ENCODE results near the gene AUTS2. TPM values are rescaled to one million over a fixed set of nuclear protein-coding genes. Genes with fewer than 3 reads are reported as not detected.

AUTS2 gene
- total and polyA plus RNA-seq, 2 experiments from 2014 or later = 32.0 to 91.0 TPM

DNA sequence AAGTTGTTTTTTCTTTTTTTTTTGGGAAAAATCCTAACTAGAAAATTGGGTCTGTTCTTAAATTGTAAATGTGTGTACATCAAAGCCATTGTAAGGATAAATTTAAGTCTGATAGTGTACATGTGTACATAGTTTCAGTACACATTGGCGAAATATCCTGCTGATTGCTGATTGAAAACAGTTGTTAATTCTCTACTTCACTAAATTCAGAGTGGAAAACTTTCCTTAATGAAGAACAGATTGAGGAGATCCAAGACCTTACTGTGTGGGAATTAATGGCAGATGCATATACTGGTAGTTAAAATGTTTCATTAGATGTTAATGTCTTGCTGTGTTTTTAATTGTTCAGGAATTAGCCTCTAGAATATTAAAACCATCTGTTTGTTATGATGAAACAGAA is 506.0 kb downstream of the AUTS2 start (continued):
- TF ChIP-seq, protein P1, sequence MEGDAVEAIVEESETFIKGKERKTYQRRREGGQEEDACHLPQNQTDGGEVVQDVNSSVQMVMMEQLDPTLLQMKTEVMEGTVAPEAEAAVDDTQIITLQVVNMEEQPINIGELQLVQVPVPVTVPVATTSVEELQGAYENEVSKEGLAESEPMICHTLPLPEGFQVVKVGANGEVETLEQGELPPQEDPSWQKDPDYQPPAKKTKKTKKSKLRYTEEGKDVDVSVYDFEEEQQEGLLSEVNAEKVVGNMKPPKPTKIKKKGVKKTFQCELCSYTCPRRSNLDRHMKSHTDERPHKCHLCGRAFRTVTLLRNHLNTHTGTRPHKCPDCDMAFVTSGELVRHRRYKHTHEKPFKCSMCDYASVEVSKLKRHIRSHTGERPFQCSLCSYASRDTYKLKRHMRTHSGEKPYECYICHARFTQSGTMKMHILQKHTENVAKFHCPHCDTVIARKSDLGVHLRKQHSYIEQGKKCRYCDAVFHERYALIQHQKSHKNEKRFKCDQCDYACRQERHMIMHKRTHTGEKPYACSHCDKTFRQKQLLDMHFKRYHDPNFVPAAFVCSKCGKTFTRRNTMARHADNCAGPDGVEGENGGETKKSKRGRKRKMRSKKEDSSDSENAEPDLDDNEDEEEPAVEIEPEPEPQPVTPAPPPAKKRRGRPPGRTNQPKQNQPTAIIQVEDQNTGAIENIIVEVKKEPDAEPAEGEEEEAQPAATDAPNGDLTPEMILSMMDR (conservative IDR thresholded peaks at IDR 0.05; ENCODE audit: low read depth in 2 of 2) = no peak
- no peak for TF ChIP-seq EZH2phosphoT487 (IDR thresholded peaks at IDR 0.05; ENCODE audit: unreplicated experiment)

DNA sequence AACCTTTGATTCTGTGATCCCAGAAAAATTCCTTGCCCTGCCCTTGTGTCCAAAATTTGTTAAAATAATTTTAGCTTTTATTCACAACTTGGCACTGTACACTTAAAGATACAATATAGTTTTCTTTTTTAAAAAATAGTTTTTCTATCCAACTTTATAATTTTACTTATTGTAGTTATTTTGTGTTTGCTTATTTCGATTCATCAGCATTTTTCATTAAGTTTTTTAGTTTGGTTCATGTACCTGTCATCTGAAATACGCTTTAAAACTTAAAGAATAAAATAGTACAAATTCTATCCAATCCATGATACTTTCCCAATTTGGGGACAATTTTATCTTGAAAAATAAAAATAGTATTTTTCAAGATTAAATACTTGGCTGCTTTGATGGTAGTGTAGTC is 514.8 kb downstream of the AUTS2 start:
- H3K4me1 ChIP-seq (ENCODE audit: insufficient read depth) = peaks cover 35% of the 10 kb centered on the region
- peaks cover 2% of the 10 kb centered on the region for H3K27me3 Mint-ChIP-seq (ENCODE audit: insufficient read depth, low read depth, poor library complexity)
- no peaks in the 10 kb centered on the region for H3K36me3 ChIP-seq (ENCODE audit: insufficient read depth)
- H2AFZ ChIP-seq = no peak overlapping the region
- no peaks in the 10 kb centered on the region for H3F3A ChIP-seq (replicated peaks; ENCODE audit: low read depth)
- ATAC-seq (no peak), DNase-seq (ENCODE audit: low spot score) (no peak)
- no peaks in the 10 kb centered on the region for H3K9me2 ChIP-seq (ENCODE audit: insufficient read depth)
- no peak overlapping the region for H3K27ac ChIP-seq (ENCODE audit: low read depth)
- no peak overlapping the region for H3K4me3 ChIP-seq
- H3K27ac Mint-ChIP-seq = no peak overlapping the region
- H3K4me1 Mint-ChIP-seq = peaks cover 20% of the 10 kb centered on the region
- H3K9me3 Mint-ChIP-seq = no peaks in the 10 kb centered on the region
- no peak overlapping the region for H3K4me2 ChIP-seq
- H3K27me3 ChIP-seq (ENCODE audit: insufficient read depth) = no peaks in the 10 kb centered on the region
- TF ChIP-seq, protein P2, sequence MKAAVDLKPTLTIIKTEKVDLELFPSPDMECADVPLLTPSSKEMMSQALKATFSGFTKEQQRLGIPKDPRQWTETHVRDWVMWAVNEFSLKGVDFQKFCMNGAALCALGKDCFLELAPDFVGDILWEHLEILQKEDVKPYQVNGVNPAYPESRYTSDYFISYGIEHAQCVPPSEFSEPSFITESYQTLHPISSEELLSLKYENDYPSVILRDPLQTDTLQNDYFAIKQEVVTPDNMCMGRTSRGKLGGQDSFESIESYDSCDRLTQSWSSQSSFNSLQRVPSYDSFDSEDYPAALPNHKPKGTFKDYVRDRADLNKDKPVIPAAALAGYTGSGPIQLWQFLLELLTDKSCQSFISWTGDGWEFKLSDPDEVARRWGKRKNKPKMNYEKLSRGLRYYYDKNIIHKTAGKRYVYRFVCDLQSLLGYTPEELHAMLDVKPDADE (IDR thresholded peaks at IDR 0.05) = no peak
- TF ChIP-seq POLR2AphosphoS5 (IDR thresholded peaks at IDR 0.05; ENCODE audit: low read depth) (no peak), STAT1 (IDR thresholded peaks at IDR 0.05; ENCODE audit: unreplicated experiment) (no peak)
- no peaks in the 10 kb centered on the region for H4K20me1 ChIP-seq (replicated peaks; ENCODE audit: insufficient read depth)
- H3K79me2 ChIP-seq (replicated peaks; ENCODE audit: insufficient read depth) = no peaks in the 10 kb centered on the region
- H3K36me3 Mint-ChIP-seq (ENCODE audit: low read depth) = no peaks in the 10 kb centered on the region
- no peak overlapping the region for H3K4me3 Mint-ChIP-seq

DNA sequence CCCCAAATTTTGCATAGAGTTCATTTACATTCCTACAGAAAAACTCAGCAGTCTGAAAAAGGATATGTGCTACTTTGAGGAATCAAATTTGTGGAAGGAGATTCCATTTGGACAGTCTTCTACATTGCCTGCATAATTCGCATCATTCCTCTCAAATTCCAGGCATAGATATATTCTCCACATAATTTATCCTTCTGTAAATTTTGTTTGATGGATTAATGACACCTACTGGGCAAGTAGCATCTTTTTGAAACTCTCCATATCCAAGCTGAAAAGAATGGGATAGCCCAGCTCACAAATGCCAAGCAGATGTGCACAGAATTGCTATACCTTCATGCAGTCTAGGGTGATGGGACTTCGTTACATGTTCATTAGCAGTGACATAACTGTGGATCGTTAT is 515.3 kb downstream of the AUTS2 start:
- peaks cover 35% of the 10 kb centered on the region for H3K4me1 ChIP-seq (ENCODE audit: insufficient read depth)
- ATAC-seq = no peak
- no peaks in the 10 kb centered on the region for H4K20me1 ChIP-seq (replicated peaks; ENCODE audit: insufficient read depth)
- H3K4me1 Mint-ChIP-seq = peaks cover 20% of the 10 kb centered on the region
- H2AFZ ChIP-seq = no peak overlapping the region
- H3K4me3 Mint-ChIP-seq = no peak overlapping the region
- TF ChIP-seq CREB1 (CRISPR knock-in tag; IDR thresholded peaks at IDR 0.05; ENCODE audit: low read depth) (no peak), EZH2 (IDR thresholded peaks at IDR 0.05; ENCODE audit: low read depth, unreplicated experiment) (no peak), POLR2AphosphoS5 (IDR thresholded peaks at IDR 0.05; ENCODE audit: low read depth) (no peak)
- no peak overlapping the region for H3K4me2 ChIP-seq
- no peak for DNase-seq (ENCODE audit: low spot score)
- H3K9me2 ChIP-seq (ENCODE audit: insufficient read depth) = no peaks in the 10 kb centered on the region
- no peaks in the 10 kb centered on the region for H3K36me3 ChIP-seq (ENCODE audit: insufficient read depth)
- H3K27ac ChIP-seq (ENCODE audit: low read depth) = no peak overlapping the region
- H3K4me3 ChIP-seq = no peak overlapping the region
- H3K27ac Mint-ChIP-seq = no peak overlapping the region
- H3K27me3 Mint-ChIP-seq (ENCODE audit: insufficient read depth, low read depth, poor library complexity) = no peaks in the 10 kb centered on the region
- H3K79me2 ChIP-seq (replicated peaks; ENCODE audit: insufficient read depth) = no peaks in the 10 kb centered on the region
- H3K27me3 ChIP-seq (ENCODE audit: insufficient read depth) = no peaks in the 10 kb centered on the region
- H3F3A ChIP-seq (replicated peaks; ENCODE audit: low read depth) = no peaks in the 10 kb centered on the region
- no peaks in the 10 kb centered on the region for H3K9me3 Mint-ChIP-seq
- H3K36me3 Mint-ChIP-seq (ENCODE audit: low read depth) = no peaks in the 10 kb centered on the region

Data from GM23338 (cell line).